ENCODE results near the gene ARHGAP22. TPM values are rescaled to one million over a fixed set of nuclear protein-coding genes. Genes with fewer than 3 reads are reported as not detected.

The ARHGAP22 gene
- total RNA-seq, 1 experiment from 2014 or later, result 9.9 TPM

- H2AFZ ChIP-seq (ENCODE audit: low read depth, low read length, poor library complexity, severe bottlenecking), result no peak overlapping the region
- TF ChIP-seq SIN3A (IDR thresholded peaks at IDR 0.05; ENCODE audit: low read depth) (no peak), EZH2phosphoT487 (IDR thresholded peaks at IDR 0.05; ENCODE audit: borderline replicate concordance) (no peak), EZH2 (IDR thresholded peaks at IDR 0.05) (no peak), YY1 (IDR thresholded peaks at IDR 0.05; ENCODE audit: extremely low read depth, insufficient replicate concordance, low read depth, low read length) (no peak), CTCF (IDR thresholded peaks at IDR 0.05 in 2 of 3, conservative IDR thresholded peaks at IDR 0.05 in 1 of 3; ENCODE audit: borderline replicate concordance in 1 of 3, insufficient read depth in 1 of 3, low read depth in 2 of 3, low read length in 2 of 3) (no peak), JUND (IDR thresholded peaks at IDR 0.05) (no peak), REST (IDR thresholded peaks at IDR 0.05; ENCODE audit: low read depth) (no peak), RAD21 (IDR thresholded peaks at IDR 0.05; ENCODE audit: low read depth) (no peak), TCF7L2 (IDR thresholded peaks at IDR 0.05; ENCODE audit: borderline replicate concordance, extremely low read depth, insufficient read depth, insufficient read length) (no peak), ELF1 (IDR thresholded peaks at IDR 0.05; ENCODE audit: borderline replicate concordance, low read depth) (no peak), ZFX (IDR thresholded peaks at IDR 0.05) (no peak), MAX (IDR thresholded peaks at IDR 0.05) (no peak), SP1 (IDR thresholded peaks at IDR 0.05; ENCODE audit: low read depth) (no peak)
- H3K36me3 ChIP-seq (ENCODE audit: control insufficient read depth in 1 of 2, insufficient read depth in 2 of 2, low read length in 2 of 2), result no peaks in the 10 kb centered on the region
- H3K4me1 ChIP-seq (ENCODE audit: control insufficient read depth in 1 of 2, insufficient read depth in 2 of 2, low read length in 2 of 2), result peaks cover 0 to 19% of the 10 kb centered on the region in 2 experiments; a peak in 2 of 4 replicates
- H3K9me3 ChIP-seq (ENCODE audit: control insufficient read depth in 1 of 2, insufficient read depth in 1 of 2, low read depth in 1 of 2, low read length in 2 of 2), result no peaks in the 10 kb centered on the region
- POLR2A ChIA-PET, result no interaction called here
- no peaks in the 10 kb centered on the region for H4K20me1 ChIP-seq (ENCODE audit: insufficient read depth)
- BruUV-seq (replicated peaks), result no TSS peak
- no peaks in the 10 kb centered on the region for H3K27me3 ChIP-seq (ENCODE audit: insufficient read depth, low read length)
- no peak overlapping the region for H3K9ac ChIP-seq (ENCODE audit: low read length)
- intact Hi-C loops (cut with micrococcal nuclease), result loop anchor here (10.0 kb wide), 2 partner anchors 48 to 762 kb away; partner anchors contain the start of gene ARHGAP22
- ATAC-seq (no peak), DNase-seq (ENCODE audit: low read depth, low spot score) (no peak)
- H3K9me2 ChIP-seq (ENCODE audit: insufficient read depth), result no peaks in the 10 kb centered on the region
- H3K27ac ChIP-seq (ENCODE audit: low read depth, low read length), result no peak overlapping the region
- RAD21 ChIA-PET (ENCODE audit: low non-redundant PET in 1 of 2, low total read pairs in 2 of 2, uncharacterized antibody in 2 of 2, unreplicated experiment in 2 of 2), result no interaction called here
- no peak overlapping the region for H3K4me2 ChIP-seq (ENCODE audit: low read length)
- CTCF ChIA-PET, result no interaction called here
- H3K79me2 ChIP-seq (ENCODE audit: insufficient read depth, low read length), result no peaks in the 10 kb centered on the region
- H3K4me3 ChIP-seq (replicated peaks in 1 of 2; ENCODE audit: low read depth in 1 of 2, low read length in 2 of 2), result no peak overlapping the region
These were observed 47.5 kb upstream of the ARHGAP22 start for GRCh38 chr10:48652344-48652743.

All from HCT116 (cell line).